ENCODE measurements around the gene MTA2. TPM values are rescaled to one million over a fixed set of nuclear protein-coding genes. Genes with fewer than 3 reads are reported as not detected.

MTA2 gene
- total RNA-seq, 1 experiment from 2014 or later: 135 TPM

DNA sequence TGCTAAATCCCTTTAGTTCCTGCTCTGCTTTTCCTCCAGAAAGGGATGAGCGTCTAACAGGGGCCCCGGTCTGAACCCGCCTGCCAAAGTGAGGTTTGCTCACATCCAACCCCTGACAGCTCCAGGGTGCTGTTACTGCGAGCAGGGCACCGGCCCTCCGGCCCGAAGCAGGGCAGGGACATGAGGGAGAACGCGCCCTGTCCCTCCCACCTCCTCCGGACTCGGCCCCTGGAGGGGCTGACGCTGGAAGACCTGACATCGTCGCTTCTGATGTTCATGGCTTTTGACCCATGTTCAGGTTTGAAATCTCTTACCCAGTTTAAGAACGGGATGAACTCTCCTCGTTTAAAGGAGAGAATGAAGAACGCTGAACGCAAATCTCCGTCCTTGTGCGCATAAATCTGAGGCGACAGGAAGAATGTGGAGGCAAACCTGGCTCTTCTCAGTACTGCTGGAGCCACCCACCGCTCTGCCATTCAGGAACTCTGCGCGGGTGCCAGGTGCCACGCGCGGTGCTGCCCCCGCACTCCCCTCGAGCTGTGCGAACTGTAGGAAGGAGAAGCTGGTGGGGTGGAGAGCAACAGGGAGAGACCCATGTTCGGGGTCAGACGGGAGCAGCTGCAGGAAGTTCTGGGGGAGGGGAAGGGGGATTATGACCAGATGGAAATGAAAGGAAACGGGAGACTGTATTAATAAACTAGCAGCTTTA lies 27.1 kb downstream of the MTA2 start:
- Histone ChIP-seq H3K4me3 (ENCODE audit: low read depth, low read length) (peak overlapping the region; percentile 62), H3K27me3 (replicated peaks; ENCODE audit: control insufficient read depth, insufficient read depth, low read length) (no peaks in the 10 kb centered on the region), H3K9me3 (no peaks in the 10 kb centered on the region), H3K36me3 (ENCODE audit: control insufficient read depth, insufficient read depth, low read length) (peaks cover 6% of the 10 kb centered on the region; the same call in 1 of the 2 replicates), H3K4me1 (peaks cover 25% of the 10 kb centered on the region)
- DNase-seq: no peak
- Mint-ChIP-seq H3K27me3 (ENCODE audit: insufficient read depth, unreplicated experiment) (no peaks in the 10 kb centered on the region), H3K9me3 (ENCODE audit: unreplicated experiment) (no peaks in the 10 kb centered on the region), H3K27ac (ENCODE audit: unreplicated experiment) (peak overlapping the region; percentile 100), H3K36me3 (ENCODE audit: insufficient read depth, unreplicated experiment) (peaks cover 94% of the 10 kb centered on the region), H3K4me1 (ENCODE audit: low read depth, unreplicated experiment) (peaks cover 56% of the 10 kb centered on the region), H3K4me3 (ENCODE audit: unreplicated experiment) (peak overlapping the region; percentile 97)
- no peak for TF ChIP-seq CTCF (IDR thresholded peaks at IDR 0.05; ENCODE audit: insufficient read depth in 1 of 2, low read depth in 1 of 2, low read length in 1 of 2, severe bottlenecking in 1 of 2, unreplicated experiment in 1 of 2)
- CTCF ChIA-PET: interaction anchor here (0.5 to 2.1 kb wide), 21 partner anchors 9 to 212 kb away, joined by 3 to 29 read pairs (median 5); partner anchors contain the start of genes B3GAT3, C11orf98, CSKMT and HNRNPUL2
- BruUV-seq (replicated peaks): TSS peak; percentile 85
- intact Hi-C loops (cut with micrococcal nuclease; ENCODE audit: unreplicated experiment): no loop called here
- POLR2A ChIA-PET: interaction anchor here (0.5 to 2.1 kb wide), 40 partner anchors 8 to 282 kb away, joined by 3 to 116 read pairs (median 5); partner anchors contain the start of genes AHNAK, B3GAT3, C11orf98 and CSKMT

- no peaks in the 10 kb centered on the region for H3K27me3 ChIP-seq (replicated peaks; ENCODE audit: control insufficient read depth, insufficient read depth, low read length)
- Mint-ChIP-seq H3K4me3 (ENCODE audit: unreplicated experiment) (peak within 1 kb of the TSS; percentile 97), H3K4me1 (ENCODE audit: low read depth, unreplicated experiment) (peaks cover 56% of the 10 kb centered on the region), H3K27ac (ENCODE audit: unreplicated experiment) (peak within 1 kb of the TSS; percentile 100), H3K27me3 (ENCODE audit: insufficient read depth, unreplicated experiment) (no peaks in the 10 kb centered on the region), H3K36me3 (ENCODE audit: insufficient read depth, unreplicated experiment) (peaks cover 95% of the 10 kb centered on the region), H3K9me3 (ENCODE audit: unreplicated experiment) (no peaks in the 10 kb centered on the region)
- no TSS peak for BruUV-seq (replicated peaks)
- TF ChIP-seq CTCF (IDR thresholded peaks at IDR 0.05; ENCODE audit: insufficient read depth in 1 of 2, low read depth in 1 of 2, low read length in 1 of 2, severe bottlenecking in 1 of 2, unreplicated experiment in 1 of 2): no peak
- DNase-seq: peak; percentile 100
- POLR2A ChIA-PET: interaction anchor here (0.5 to 2.1 kb wide), 43 partner anchors 8 to 282 kb away, joined by 3 to 116 read pairs (median 5); partner anchors contain the start of genes AHNAK, B3GAT3, C11orf98 and CSKMT
- H3K36me3 ChIP-seq (ENCODE audit: control insufficient read depth, insufficient read depth, low read length): peaks cover 6% of the 10 kb centered on the region; the same call in 1 of the 2 replicates
- H3K9me3 ChIP-seq: no peaks in the 10 kb centered on the region
- intact Hi-C loops (cut with micrococcal nuclease; ENCODE audit: unreplicated experiment): loop anchor here (1.0 kb wide), 1 partner anchor 18 kb away; the partner anchor contains the start of gene TUT1
- CTCF ChIA-PET: interaction anchor here (0.5 to 2.1 kb wide), 22 partner anchors 8 to 325 kb away, joined by 3 to 29 read pairs (median 5); partner anchors contain the start of genes B3GAT3, C11orf98, CSKMT and HNRNPUL2
- H3K4me3 ChIP-seq (ENCODE audit: low read depth, low read length): peak within 1 kb of the TSS; percentile 62
- peaks cover 25% of the 10 kb centered on the region for H3K4me1 ChIP-seq
Measured at GRCh38 chr11:62573592-62574362, 27.9 kb downstream of the MTA2 start, which contains the start of gene EEF1G. Gene EEF1G (minus strand): TSS chr11:62573891. CDS start chr11:62573842, 49 bp downstream.

All from Caco-2 (cell line).